Esophagus squamous epithelium (tissue), 5 donors: ENCODE data around the gene PLAC9. TPM values are rescaled to one million over a fixed set of nuclear protein-coding genes. Genes with fewer than 3 reads are reported as not detected.

ENCODE experiments used
- DNase-seq: peaks from one replicate; lab custom pipeline; 2025; lab: John Stamatoyannopoulos, UW
- H3K27ac ChIP-seq, 4 donors: fragments of 200-600 bp; sonication (generic); one replicate each; pipeline ENCODE4 v1.5.1; 2016 to 2019; ENCODE audit warnings: mild to moderate bottlenecking in 1 of 4
- H3K27me3 ChIP-seq, 4 donors: fragments of 200-600 bp; sonication (generic); 1 replicate in 3 of 4; 2 replicates in 1 of 4; pipeline versions ENCODE4 v1.5.1 to v1.6.0; 2017 to 2021; ENCODE audit warnings: antibody characterized with exemption in 1 of 4
- H3K36me3 ChIP-seq, 3 donors: fragments of 200-600 bp; sonication (generic); one replicate each; pipeline ENCODE4 v1.5.1; 2016 to 2019
- H3K4me1 ChIP-seq, 3 donors: fragments of 200-600 bp; sonication (generic); one replicate each; pipeline ENCODE4 v1.5.1; 2017 to 2019
- H3K4me3 ChIP-seq, 4 donors: fragments of 200-600 bp; sonication (generic); 1 replicate in 3 of 4; 2 replicates in 1 of 4; pipeline ENCODE4 v1.5.1; 2016 to 2019; ENCODE audit warnings: mild to moderate bottlenecking in 2 of 4, moderate library complexity in 1 of 4
- H3K9me3 ChIP-seq, 3 donors: fragments of 200-600 bp; sonication (generic); one replicate each; pipeline ENCODE4 v1.5.1; 2016 to 2019
- CTCF ChIP-seq, 6 experiments: fragments of 450-650 bp in 4 of 6; fragments of 200-600 bp in 2 of 6; sonication (generic) in 2 of 6; IDR thresholded peaks; one replicate each; pipeline ENCODE4 v1.5.1; 2016 to 2019; ENCODE audit warnings: antibody characterized with exemption in 6 of 6, mild to moderate bottlenecking in 4 of 6, moderate library complexity in 4 of 6
- POLR2A ChIP-seq, 4 donors: fragments of 450-650 bp; IDR thresholded peaks; one replicate each; pipeline ENCODE4 v1.6.1; 2017; ENCODE audit warnings: antibody characterized with exemption in 4 of 4, mild to moderate bottlenecking in 4 of 4, moderate library complexity in 3 of 4
- WGBS, 2 donors: methylation state at CpG; one replicate each; pipeline ENCODE4 v1.1.5; 2018; 5-methylcytosine and 5-hydroxymethylcytosine counted together
- intact Hi-C: fragments of 100-400 bp; cut with DNase I; formaldehyde crosslinking; loops from one replicate; pipeline ENCODE4 v1.15.0; 2022
- total RNA-seq, 4 donors: library from RNA; depleted of rRNA; stranded (reverse); fragments of >200 nt; gene quantifications; one replicate each; pipeline ENCODE4 v1.1.0, GENCODE V29; 2016
- donor health status: DM: yes; HTN: yes; CAD: no.

PLAC9 gene
- total RNA-seq, 4 donors from 2014 or later: 2.7 to 22.1 (median 3.0) TPM

GRCh38 chr10:80182986-80183385, 50.5 kb downstream of the PLAC9 start:
- H3K27me3 ChIP-seq: no peaks in the 10 kb centered on the region
- no peak overlapping the region for H3K27ac ChIP-seq
- no peak for DNase-seq
- 73 to 84% methylated on average over 4 to 5 of the region's 6 CpGs for WGBS, 2 donors
- peaks cover 22 to 84% (median 35%) of the 10 kb centered on the region in 3 donors for H3K4me1 ChIP-seq
- TF ChIP-seq POLR2A (IDR thresholded peaks at IDR 0.05): no peak
- TF ChIP-seq CTCF (IDR thresholded peaks at IDR 0.05): no peak
- no peak overlapping the region for H3K4me3 ChIP-seq
- H3K36me3 ChIP-seq: peaks cover 0 to 76% (median 0%) of the 10 kb centered on the region in 3 donors
- intact Hi-C loops: no loop called here
- no peaks in the 10 kb centered on the region for H3K9me3 ChIP-seq

DNA sequence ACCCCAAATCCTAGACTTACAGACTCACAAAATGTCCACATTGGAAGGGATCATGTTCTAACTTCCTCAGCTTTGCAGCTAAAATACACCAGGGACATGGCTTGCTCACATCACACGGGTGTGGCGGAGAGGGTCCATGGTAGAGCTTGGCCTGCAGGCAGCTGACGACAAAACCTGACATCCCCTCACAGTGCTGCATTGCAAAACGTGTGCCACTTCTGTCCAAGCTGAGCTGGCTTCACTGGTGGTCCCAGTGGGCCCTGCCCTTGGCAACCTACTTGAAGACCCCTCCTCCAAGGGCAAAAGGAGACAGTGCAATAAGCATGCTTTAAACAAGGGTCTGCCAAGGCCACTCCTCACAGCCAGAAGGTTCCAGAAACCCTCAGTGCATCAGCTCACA, 50.9 kb downstream of the PLAC9 start:
- H3K27me3 ChIP-seq: no peaks in the 10 kb centered on the region
- no peak for TF ChIP-seq POLR2A (IDR thresholded peaks at IDR 0.05)
- TF ChIP-seq CTCF (IDR thresholded peaks at IDR 0.05): no peak
- no peak for DNase-seq
- intact Hi-C loops: no loop called here
- H3K4me3 ChIP-seq: no peak overlapping the region
- H3K9me3 ChIP-seq: no peaks in the 10 kb centered on the region
- peaks cover 0 to 71% (median 0%) of the 10 kb centered on the region in 3 donors for H3K36me3 ChIP-seq
- no peak overlapping the region for H3K27ac ChIP-seq
- H3K4me1 ChIP-seq: peaks cover 27 to 84% (median 35%) of the 10 kb centered on the region in 3 donors
- WGBS, 2 donors: 82 to 91% methylated on average over 2 to 4 of the region's 4 CpGs

GRCh38 chr10:80184291-80184690, 51.8 kb downstream of the PLAC9 start:
- H3K4me3 ChIP-seq: no peak overlapping the region
- H3K4me1 ChIP-seq: peaks cover 32 to 84% (median 36%) of the 10 kb centered on the region in 3 donors
- WGBS, 2 donors: 63 to 71% methylated on average over 4 of the region's 4 CpGs
- no peak for DNase-seq
- intact Hi-C loops: no loop called here
- no peak for TF ChIP-seq POLR2A (IDR thresholded peaks at IDR 0.05)
- no peak for TF ChIP-seq CTCF (IDR thresholded peaks at IDR 0.05)
- no peak overlapping the region for H3K27ac ChIP-seq
- no peaks in the 10 kb centered on the region for H3K9me3 ChIP-seq
- H3K27me3 ChIP-seq: no peaks in the 10 kb centered on the region
- peaks cover 0 to 63% (median 0%) of the 10 kb centered on the region in 3 donors for H3K36me3 ChIP-seq

- no peak for DNase-seq
- no peaks in the 10 kb centered on the region for H3K9me3 ChIP-seq
- H3K27me3 ChIP-seq: no peaks in the 10 kb centered on the region
- H3K4me3 ChIP-seq: no peak overlapping the region
- peaks cover 0 to 48% (median 0%) of the 10 kb centered on the region in 3 donors for H3K36me3 ChIP-seq
- peaks cover 28 to 88% (median 40%) of the 10 kb centered on the region in 3 donors for H3K4me1 ChIP-seq
- intact Hi-C loops: no loop called here
- no peak for TF ChIP-seq CTCF (IDR thresholded peaks at IDR 0.05)
- TF ChIP-seq POLR2A (IDR thresholded peaks at IDR 0.05): no peak
- WGBS, 2 donors: 80% methylated on average over 5 of the region's 5 CpGs
- H3K27ac ChIP-seq: peak overlapping the region in 3 of 4 donors; percentile 64 to 81 (median 68)
Measured at GRCh38 chr10:80185578-80186299, 53.2 kb downstream of the PLAC9 start.

- Histone ChIP-seq H3K27ac (peak overlapping the region in 3 of 4 donors; percentile 64 to 81 (median 68)), H3K36me3 (peaks cover 0 to 43% (median 0%) of the 10 kb centered on the region in 3 donors), H3K9me3 (no peaks in the 10 kb centered on the region), H3K27me3 (no peaks in the 10 kb centered on the region), H3K4me1 (peaks cover 29 to 95% (median 47%) of the 10 kb centered on the region in 3 donors), H3K4me3 (no peak overlapping the region)
- DNase-seq: no peak
- no peak for TF ChIP-seq CTCF (IDR thresholded peaks at IDR 0.05)
- TF ChIP-seq POLR2A (IDR thresholded peaks at IDR 0.05): no peak
- intact Hi-C loops: no loop called here
- WGBS, 2 donors: 81 to 83% methylated on average over 6 to 9 of the region's 13 CpGs
Measured at GRCh38 chr10:80186364-80187012, 54.0 kb downstream of the PLAC9 start.
